SU-DHL-6 (cell line): ENCODE measurements around the gene WDR48.

Experiments
- CTCF ChIP-seq: fragments of 200-600 bp; sonication (generic); IDR thresholded peaks from one replicate; pipeline ENCODE4 v1.5.1; 2017; ENCODE audit warnings: antibody characterized with exemption, mild to moderate bottlenecking, low read length, moderate library complexity; ENCODE audit not compliant: insufficient read depth, poor library complexity, severe bottlenecking
- EZH2phosphoT487 ChIP-seq: fragments of 200-600 bp; sonication (generic), shearing (Covaris generic); conservative IDR thresholded peaks from 2 replicates; pipeline ENCODE4 v1.6.1; 2018; ENCODE audit warnings: mild to moderate bottlenecking, antibody characterized with exemption, low read length, moderate library complexity, mixed read lengths

- TF ChIP-seq CTCF (no peak), EZH2phosphoT487 (no peak)
Measured at GRCh38 chr3:39005295-39005694, 46.5 kb upstream of the WDR48 start.
